ENCODE measurements around the gene CACNG4. TPM values are rescaled to one million over a fixed set of nuclear protein-coding genes. Genes with fewer than 3 reads are reported as not detected.

The CACNG4 gene
- total RNA-seq, 2 donors from 2014 or later, result 9.5 to 12.9 TPM

GRCh38 chr17:67032382-67032781 is 67.9 kb downstream of the CACNG4 start:
- DNase-seq (ENCODE audit: low spot score), result no peak
- TF ChIP-seq POLR2AphosphoS5 (IDR thresholded peaks at IDR 0.05), result no peak
- TF ChIP-seq, protein P1, sequence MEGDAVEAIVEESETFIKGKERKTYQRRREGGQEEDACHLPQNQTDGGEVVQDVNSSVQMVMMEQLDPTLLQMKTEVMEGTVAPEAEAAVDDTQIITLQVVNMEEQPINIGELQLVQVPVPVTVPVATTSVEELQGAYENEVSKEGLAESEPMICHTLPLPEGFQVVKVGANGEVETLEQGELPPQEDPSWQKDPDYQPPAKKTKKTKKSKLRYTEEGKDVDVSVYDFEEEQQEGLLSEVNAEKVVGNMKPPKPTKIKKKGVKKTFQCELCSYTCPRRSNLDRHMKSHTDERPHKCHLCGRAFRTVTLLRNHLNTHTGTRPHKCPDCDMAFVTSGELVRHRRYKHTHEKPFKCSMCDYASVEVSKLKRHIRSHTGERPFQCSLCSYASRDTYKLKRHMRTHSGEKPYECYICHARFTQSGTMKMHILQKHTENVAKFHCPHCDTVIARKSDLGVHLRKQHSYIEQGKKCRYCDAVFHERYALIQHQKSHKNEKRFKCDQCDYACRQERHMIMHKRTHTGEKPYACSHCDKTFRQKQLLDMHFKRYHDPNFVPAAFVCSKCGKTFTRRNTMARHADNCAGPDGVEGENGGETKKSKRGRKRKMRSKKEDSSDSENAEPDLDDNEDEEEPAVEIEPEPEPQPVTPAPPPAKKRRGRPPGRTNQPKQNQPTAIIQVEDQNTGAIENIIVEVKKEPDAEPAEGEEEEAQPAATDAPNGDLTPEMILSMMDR (IDR thresholded peaks at IDR 0.05), result no peak
- TF ChIP-seq POLR2A (IDR thresholded peaks at IDR 0.05), result no peak
- no peak overlapping the region for H3K4me3 ChIP-seq
- H3K9me3 ChIP-seq, result no peaks in the 10 kb centered on the region
- H3K4me1 ChIP-seq (replicated peaks), result no peaks in the 10 kb centered on the region
- WGBS, result 96% methylated on average over 14 of the region's 14 CpGs
- H3K27ac ChIP-seq, result no peak overlapping the region
- H3K36me3 ChIP-seq, result no peaks in the 10 kb centered on the region
- no peaks in the 10 kb centered on the region for H3K27me3 ChIP-seq (replicated peaks; ENCODE audit: insufficient read depth)
- intact Hi-C loops (cut with DNase I), result no loop called here

DNA sequence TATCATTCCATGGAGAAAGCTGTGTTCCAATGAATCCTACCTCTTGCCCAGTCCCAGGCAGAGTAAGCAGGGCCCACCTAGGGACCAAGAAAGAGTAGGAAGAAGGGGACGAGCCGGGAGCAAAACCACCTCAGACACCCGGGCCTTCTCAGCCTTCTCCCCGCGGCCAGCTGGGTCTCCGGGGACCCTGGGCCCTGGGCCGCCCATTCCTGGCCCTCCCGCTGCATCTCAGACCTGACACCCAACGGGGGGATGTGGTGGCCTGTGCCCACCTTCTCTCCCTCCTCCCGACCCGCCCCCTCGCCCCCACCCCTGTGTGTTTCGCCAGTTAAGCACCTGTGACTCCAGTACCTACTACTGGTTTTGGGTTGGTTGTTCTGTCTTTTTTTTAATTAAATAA is 68.5 kb downstream of the CACNG4 start:
- Histone ChIP-seq H3K4me1 (replicated peaks) (no peaks in the 10 kb centered on the region), H3K36me3 (no peaks in the 10 kb centered on the region), H3K4me3 (no peak overlapping the region), H3K9me3 (no peaks in the 10 kb centered on the region), H3K27ac (no peak overlapping the region), H3K27me3 (replicated peaks; ENCODE audit: insufficient read depth) (no peaks in the 10 kb centered on the region)
- no peak for TF ChIP-seq POLR2A (IDR thresholded peaks at IDR 0.05)
- TF ChIP-seq, protein P1 (IDR thresholded peaks at IDR 0.05), result no peak
- no peak for TF ChIP-seq POLR2AphosphoS5 (IDR thresholded peaks at IDR 0.05)
- DNase-seq (ENCODE audit: low spot score), result no peak
- intact Hi-C loops (cut with DNase I), result no loop called here
- 95% methylated on average over 13 of the region's 13 CpGs for WGBS

- intact Hi-C loops (cut with DNase I), result no loop called here
- no peaks in the 10 kb centered on the region for H3K36me3 ChIP-seq
- WGBS, result 92% methylated on average over 9 of the region's 9 CpGs
These were observed 69.1 kb downstream of the CACNG4 start for GRCh38 chr17:67033613-67034012.

DNA sequence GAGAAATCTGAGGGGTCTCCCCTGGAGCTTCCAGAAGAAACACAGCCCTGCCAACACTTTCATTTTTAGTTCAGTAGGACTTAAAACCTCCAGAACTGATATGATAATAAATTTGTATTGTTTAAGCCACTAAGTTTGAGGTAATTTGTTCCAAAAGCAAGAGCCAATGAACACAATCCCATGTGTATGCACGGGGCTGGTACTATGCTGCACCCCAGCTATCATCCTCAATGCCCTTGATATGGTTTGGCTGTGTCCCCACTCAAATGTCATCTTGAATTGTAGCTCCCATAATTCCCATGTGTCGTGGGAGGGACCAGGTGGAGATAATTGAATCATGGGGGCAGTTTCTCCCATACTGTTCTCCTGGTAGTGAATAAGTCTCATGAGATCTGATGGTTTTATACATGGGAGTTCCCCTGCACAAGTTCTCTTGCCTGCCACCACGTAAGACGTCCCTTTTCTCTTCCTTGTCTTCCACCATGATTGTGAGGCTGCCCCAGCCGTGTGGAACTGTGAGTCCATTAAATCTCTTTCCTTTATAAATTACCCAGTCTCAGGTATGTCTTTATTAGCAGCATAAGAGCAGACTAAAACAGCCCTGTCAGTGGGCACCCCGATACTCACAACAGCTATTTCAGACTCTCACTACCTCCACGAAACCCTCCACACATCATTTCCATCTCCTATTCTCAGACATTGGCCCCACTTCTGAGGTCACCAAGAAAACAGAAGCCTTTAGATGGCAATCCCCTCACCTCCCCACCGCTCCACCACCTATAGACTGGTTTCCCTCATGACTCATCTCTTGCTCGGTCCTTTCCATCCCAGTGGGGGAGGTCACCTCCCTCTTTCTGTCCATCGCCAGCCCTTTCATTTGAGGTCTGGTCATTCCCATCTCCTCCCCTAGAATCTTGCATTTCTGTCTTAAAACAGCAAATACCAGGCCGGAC is 70.9 kb downstream of the CACNG4 start:
- 82% methylated on average over 11 of the region's 11 CpGs for WGBS
- intact Hi-C loops (cut with DNase I), result no loop called here
- H3K36me3 ChIP-seq, result no peaks in the 10 kb centered on the region
- no peak overlapping the region for H3K27ac ChIP-seq
- TF ChIP-seq, protein P1 (IDR thresholded peaks at IDR 0.05), result no peak
- TF ChIP-seq POLR2AphosphoS5 (IDR thresholded peaks at IDR 0.05), result no peak
- no peak for TF ChIP-seq POLR2A (IDR thresholded peaks at IDR 0.05)
- no peaks in the 10 kb centered on the region for H3K27me3 ChIP-seq (replicated peaks; ENCODE audit: insufficient read depth)
- no peak overlapping the region for H3K4me3 ChIP-seq
- DNase-seq (ENCODE audit: low spot score), result no peak
- H3K4me1 ChIP-seq (replicated peaks), result no peaks in the 10 kb centered on the region
- H3K9me3 ChIP-seq, result no peaks in the 10 kb centered on the region

More at GRCh38 chr17:67033613-67034012, 69.1 kb downstream of the CACNG4 start:
- no peaks in the 10 kb centered on the region for H3K4me1 ChIP-seq (replicated peaks)
- no peak for DNase-seq (ENCODE audit: low spot score)
- no peaks in the 10 kb centered on the region for H3K27me3 ChIP-seq (replicated peaks; ENCODE audit: insufficient read depth)
- H3K27ac ChIP-seq, result no peak overlapping the region
- no peaks in the 10 kb centered on the region for H3K9me3 ChIP-seq
- TF ChIP-seq POLR2AphosphoS5 (IDR thresholded peaks at IDR 0.05) (no peak), POLR2A (IDR thresholded peaks at IDR 0.05) (no peak)
- TF ChIP-seq, protein P1 (IDR thresholded peaks at IDR 0.05), result no peak
- no peak overlapping the region for H3K4me3 ChIP-seq
